Memory B cell (primary cell): ENCODE results near the gene LPP.
"Not testable (repeated sequence)": the region's sequence is repeated elsewhere in the genome, so short reads cannot be mapped to it uniquely, and the experiment has no call there.

ENCODE experiments used
- ATAC-seq: fragments of 150-1000 bp; cut with Tn5 transposase; 2 replicates; pipeline ENCODE4 v1.10.0; 2021; ENCODE audit warnings: low read depth, mild to moderate bottlenecking, moderate library complexity
- DNase-seq, 2 donors: peaks; one replicate each; pipeline ENCODE4 v3.0.0; 2022; ENCODE audit warnings: low spot score in 2 of 2
- H3K27ac Mint-ChIP-seq: one replicate; pipeline ENCODE4 v1.8.0; 2022; ENCODE audit warnings: mild to moderate bottlenecking, moderate library complexity, mixed read lengths
- H3K27me3 Mint-ChIP-seq: one replicate; pipeline ENCODE4 v1.8.0; 2022; ENCODE audit warnings: mixed read lengths
- H3K36me3 Mint-ChIP-seq: one replicate; pipeline ENCODE4 v1.8.0; 2022; ENCODE audit warnings: mild to moderate bottlenecking, mixed read lengths
- H3K4me1 Mint-ChIP-seq: one replicate; pipeline ENCODE4 v1.8.0; 2022; ENCODE audit warnings: mixed read lengths
- H3K4me3 Mint-ChIP-seq: one replicate; pipeline ENCODE4 v1.8.0; 2022; ENCODE audit warnings: mild to moderate bottlenecking, moderate library complexity, mixed read lengths
- H3K9me3 Mint-ChIP-seq: one replicate; pipeline ENCODE4 v1.8.0; 2022; ENCODE audit warnings: mixed read lengths

The LPP gene

DNA sequence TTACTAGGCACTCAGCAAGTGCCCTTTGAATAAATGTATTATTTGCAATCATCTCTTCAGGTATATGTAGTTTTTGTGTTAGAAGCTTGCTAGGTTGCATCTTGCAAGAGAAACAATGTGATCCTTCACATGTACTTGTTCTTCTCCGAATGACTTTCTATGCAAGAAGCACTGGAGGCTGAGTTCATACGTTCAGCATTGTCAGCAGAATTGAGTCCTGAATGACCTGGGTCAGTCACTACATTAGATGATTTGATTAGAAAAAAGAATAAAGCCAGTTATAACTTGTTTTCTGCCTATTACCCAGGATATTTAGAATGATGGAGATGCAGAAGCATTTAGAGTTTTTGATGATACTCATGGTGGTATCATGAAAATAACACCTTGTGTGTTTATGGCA lies 538.7 kb downstream of the LPP start:
- Mint-ChIP-seq H3K4me3 (no peak overlapping the region), H3K4me1 (peaks cover 27% of the 10 kb centered on the region), H3K36me3 (peaks cover 5% of the 10 kb centered on the region), H3K27ac (no peak overlapping the region), H3K27me3 (no peaks in the 10 kb centered on the region), H3K9me3 (no peaks in the 10 kb centered on the region)
- no peak for ATAC-seq
- DNase-seq: no peak

DNA sequence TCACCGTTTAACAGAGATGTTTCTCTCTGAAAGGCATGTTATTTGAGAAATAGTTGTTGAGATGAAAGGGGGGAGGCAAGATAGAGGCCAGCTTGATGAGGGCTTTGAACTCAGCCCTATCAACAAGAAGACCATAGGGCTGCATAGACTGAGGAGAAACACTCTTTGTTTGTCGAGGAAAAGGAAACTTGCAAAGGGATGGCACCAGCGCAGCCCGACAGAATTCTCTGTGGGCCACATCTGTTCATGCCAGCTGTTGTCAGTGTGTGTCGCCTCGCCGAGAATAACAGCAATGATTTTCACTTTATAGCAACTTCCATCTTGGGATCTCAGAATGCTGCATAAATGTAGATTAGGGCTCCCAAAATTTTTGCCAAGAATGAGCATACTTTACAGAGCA lies 539.5 kb downstream of the LPP start:
- H3K36me3 Mint-ChIP-seq: peaks cover 3% of the 10 kb centered on the region

DNA sequence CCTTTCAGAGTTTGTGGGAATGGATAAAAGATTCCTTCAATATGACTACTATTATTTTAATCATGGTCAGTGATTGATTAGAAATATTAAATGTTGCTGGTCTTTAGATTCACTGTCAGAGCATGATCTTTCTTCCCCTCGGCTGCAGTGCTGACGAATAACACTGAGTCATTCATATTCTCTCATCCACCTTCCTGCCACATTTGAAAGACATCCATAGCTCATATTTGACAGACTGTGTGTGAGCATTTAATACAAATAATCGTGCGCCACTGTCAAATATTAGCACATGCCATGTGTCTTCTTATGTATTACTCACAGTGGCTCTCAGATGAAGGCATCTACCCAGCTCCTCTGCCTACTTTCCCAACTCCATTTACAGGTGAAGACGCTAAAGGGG lies 541.3 kb downstream of the LPP start:
- DNase-seq: no peak
- Mint-ChIP-seq H3K27me3 (no peaks in the 10 kb centered on the region), H3K4me1 (peaks cover 33% of the 10 kb centered on the region), H3K36me3 (peaks cover 6% of the 10 kb centered on the region), H3K9me3 (no peaks in the 10 kb centered on the region), H3K27ac (no peak overlapping the region), H3K4me3 (no peak overlapping the region)
- ATAC-seq: no peak

More for the DNA sequence above, 539.5 kb downstream of the LPP start:
- Mint-ChIP-seq H3K27me3 (no peaks in the 10 kb centered on the region), H3K27ac (peak overlapping the region; percentile 74), H3K4me1 (peaks cover 27% of the 10 kb centered on the region), H3K4me3 (peak overlapping the region; percentile 32), H3K9me3 (no peaks in the 10 kb centered on the region)
- DNase-seq (no peak), ATAC-seq (no peak)

DNA sequence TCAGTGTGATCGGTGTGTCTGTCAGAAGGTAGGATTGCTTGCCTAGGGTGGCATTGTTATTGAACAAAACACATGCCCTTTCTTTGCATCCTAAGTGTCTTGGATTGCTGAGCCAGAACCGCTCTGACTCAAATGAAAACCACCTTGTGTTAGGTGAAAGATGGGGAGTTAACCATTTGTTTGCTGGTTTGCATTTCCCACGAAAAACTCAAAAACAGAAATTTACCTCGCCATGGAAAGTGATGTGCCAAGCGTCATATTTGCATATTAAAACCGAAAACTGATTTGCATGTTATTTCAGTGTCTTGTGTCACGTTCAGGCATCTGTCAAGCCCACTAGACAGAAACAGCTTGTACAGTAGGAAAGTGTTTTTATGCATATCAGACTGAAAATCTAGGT lies 543.2 kb downstream of the LPP start:
- no peaks in the 10 kb centered on the region for H3K9me3 Mint-ChIP-seq
- DNase-seq (no peak), ATAC-seq (peak; percentile 89)
- H3K27ac Mint-ChIP-seq: no peak overlapping the region
- no peaks in the 10 kb centered on the region for H3K27me3 Mint-ChIP-seq
- H3K4me1 Mint-ChIP-seq: peaks cover 31% of the 10 kb centered on the region
- peaks cover 6% of the 10 kb centered on the region for H3K36me3 Mint-ChIP-seq
- peak overlapping the region; percentile 44 for H3K4me3 Mint-ChIP-seq

DNA sequence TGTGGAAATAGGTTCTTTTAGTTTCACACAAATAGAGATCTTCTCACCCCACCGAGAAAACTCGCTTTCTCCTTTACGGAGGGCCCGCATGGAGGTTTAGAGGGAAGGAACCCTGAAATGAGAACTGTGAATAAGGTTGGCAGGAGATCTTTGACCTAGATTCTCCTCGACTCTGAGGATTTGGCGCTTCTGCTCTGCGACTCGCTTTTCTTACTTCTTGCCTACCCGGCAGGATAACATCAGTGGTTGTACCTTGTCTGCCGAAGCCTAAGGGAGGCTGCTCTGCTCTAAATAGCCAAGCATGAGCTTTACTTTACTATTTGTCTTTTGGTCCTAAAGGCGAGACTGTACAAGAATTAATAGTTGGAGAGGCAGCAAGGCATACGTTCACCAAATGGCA lies 544.5 kb downstream of the LPP start:
- H3K4me3 Mint-ChIP-seq: no peak overlapping the region

DNA sequence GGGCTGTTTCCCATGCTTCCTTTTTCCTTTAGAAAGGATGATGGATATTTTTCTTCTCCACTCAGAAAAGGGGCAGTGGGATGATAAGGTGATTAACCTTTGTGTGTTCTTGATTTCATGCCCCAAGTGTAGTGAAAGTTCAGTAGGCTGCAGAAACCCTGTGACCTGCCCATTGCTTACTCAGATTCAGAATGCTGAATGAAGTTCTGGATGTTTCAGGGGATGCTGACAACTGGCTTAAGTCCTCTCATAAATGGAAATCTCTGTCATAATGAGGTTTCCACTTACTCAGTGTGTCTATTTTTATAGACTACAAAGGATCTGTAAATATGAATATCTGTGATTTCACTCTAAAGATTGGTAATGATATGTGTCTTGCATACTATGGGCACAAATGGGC lies 546.5 kb downstream of the LPP start:
- peaks cover 10% of the 10 kb centered on the region for H3K36me3 Mint-ChIP-seq
- no peak for ATAC-seq
- no peaks in the 10 kb centered on the region for H3K9me3 Mint-ChIP-seq
- peaks cover 24% of the 10 kb centered on the region for H3K4me1 Mint-ChIP-seq
- no peak overlapping the region for H3K27ac Mint-ChIP-seq
- H3K4me3 Mint-ChIP-seq: no peak overlapping the region
- no peak for DNase-seq
- no peaks in the 10 kb centered on the region for H3K27me3 Mint-ChIP-seq

More for the DNA sequence above, 544.5 kb downstream of the LPP start:
- Mint-ChIP-seq H3K9me3 (no peaks in the 10 kb centered on the region), H3K4me1 (peaks cover 22% of the 10 kb centered on the region), H3K27me3 (no peaks in the 10 kb centered on the region), H3K36me3 (peaks cover 6% of the 10 kb centered on the region), H3K27ac (no peak overlapping the region)
- no peak for ATAC-seq
- no peak for DNase-seq

DNA sequence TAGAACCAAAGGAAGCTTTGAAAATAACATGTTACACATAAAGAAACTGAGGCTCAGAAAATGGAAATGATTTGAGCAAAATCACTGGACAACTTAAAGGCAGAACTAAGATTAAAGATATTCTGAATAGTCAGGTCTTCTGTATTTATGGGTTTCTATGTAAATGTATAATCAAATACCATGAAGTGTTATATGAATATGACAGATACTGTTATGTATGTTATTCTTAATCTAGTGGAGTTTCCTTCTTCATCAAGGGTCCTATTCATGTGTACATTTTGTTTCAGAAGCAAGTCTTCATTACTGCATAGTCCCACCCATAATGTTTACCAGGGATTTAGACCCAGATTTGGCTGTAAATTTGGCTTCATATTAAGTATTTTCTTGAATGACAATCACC lies 547.0 kb downstream of the LPP start:
- DNase-seq (no peak), ATAC-seq (no peak)
- H3K27ac Mint-ChIP-seq: no peak overlapping the region
- H3K4me3 Mint-ChIP-seq: no peak overlapping the region
- no peaks in the 10 kb centered on the region for H3K9me3 Mint-ChIP-seq
- H3K4me1 Mint-ChIP-seq: peaks cover 24% of the 10 kb centered on the region
- peaks cover 12% of the 10 kb centered on the region for H3K36me3 Mint-ChIP-seq
- H3K27me3 Mint-ChIP-seq: no peaks in the 10 kb centered on the region

DNA sequence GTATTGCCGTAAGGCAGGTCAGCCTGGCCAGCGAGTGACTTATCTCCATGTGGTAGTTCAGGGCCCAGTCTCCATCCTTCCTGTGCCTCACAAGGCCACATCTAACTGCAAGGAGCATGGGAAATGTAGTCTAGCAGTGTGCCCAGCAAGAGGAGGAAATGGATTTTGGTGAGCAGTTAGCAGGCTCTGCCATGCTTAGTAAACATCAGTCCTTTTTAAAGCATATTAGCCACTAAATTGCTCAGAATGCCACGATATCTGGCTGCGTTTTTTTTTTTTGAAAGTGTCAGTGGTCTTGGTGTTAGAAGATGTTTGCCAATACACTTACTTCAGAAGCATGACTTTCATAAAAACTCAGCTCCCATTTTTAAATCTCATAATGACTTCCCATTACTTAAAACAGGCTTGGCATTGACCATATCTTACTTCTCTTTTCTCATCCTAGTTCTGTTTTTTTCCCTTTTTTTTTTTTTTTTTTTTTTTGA lies 547.6 kb downstream of the LPP start:
- H3K4me3 Mint-ChIP-seq: no peak overlapping the region
- ATAC-seq (no peak), DNase-seq (no peak)
- peaks cover 24% of the 10 kb centered on the region for H3K4me1 Mint-ChIP-seq
- H3K27ac Mint-ChIP-seq: no peak overlapping the region
- peaks cover 13% of the 10 kb centered on the region for H3K36me3 Mint-ChIP-seq
- no peaks in the 10 kb centered on the region for H3K9me3 Mint-ChIP-seq
- no peaks in the 10 kb centered on the region for H3K27me3 Mint-ChIP-seq

DNA sequence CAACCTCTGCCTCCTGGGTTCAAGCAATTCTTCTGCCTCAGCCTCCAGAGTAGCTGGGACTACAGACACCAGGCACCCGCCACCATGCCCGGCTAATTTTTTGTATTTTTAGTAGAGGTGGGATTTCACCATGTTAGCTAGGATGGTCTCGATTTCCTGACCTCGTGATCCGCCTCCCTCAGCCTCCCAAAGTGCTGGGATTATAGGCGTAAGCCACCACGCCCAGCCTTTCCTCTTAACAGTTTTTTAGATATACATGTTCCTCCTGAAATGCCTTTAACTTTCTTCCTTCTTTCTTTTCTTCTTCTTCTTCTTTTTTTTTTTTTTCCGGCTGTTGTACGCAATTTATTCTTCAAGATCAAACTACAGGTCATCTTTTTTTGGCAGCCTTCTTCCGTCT lies 548.1 kb downstream of the LPP start:
- not testable (repeated sequence) for H3K4me3 Mint-ChIP-seq, H3K27me3 Mint-ChIP-seq, H3K9me3 Mint-ChIP-seq, DNase-seq, ATAC-seq, H3K27ac Mint-ChIP-seq
- H3K36me3 Mint-ChIP-seq: peaks cover 13% of the 10 kb centered on the region
- peaks cover 22% of the 10 kb centered on the region for H3K4me1 Mint-ChIP-seq

DNA sequence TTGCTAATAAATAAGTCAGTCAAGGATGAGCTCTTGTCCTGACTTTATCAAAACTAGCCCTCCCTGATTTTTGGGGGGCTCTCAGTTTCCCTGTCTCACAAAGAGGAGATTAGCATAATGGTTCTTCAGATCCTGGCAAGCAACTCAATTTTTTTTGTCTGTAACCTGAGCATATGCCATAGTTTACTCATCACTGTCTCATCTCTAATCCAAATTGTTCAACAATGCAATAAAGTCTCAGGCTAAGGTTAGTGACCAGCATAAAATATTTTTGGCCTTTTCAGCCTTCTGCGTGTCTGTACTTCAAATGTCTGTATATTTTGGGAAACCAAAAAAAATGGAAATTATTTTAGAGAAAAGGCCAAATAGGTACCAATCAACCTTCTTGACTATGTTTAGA lies 552.2 kb downstream of the LPP start:
- H3K36me3 Mint-ChIP-seq: peaks cover 19% of the 10 kb centered on the region
- H3K27me3 Mint-ChIP-seq: no peaks in the 10 kb centered on the region
- ATAC-seq (no peak), DNase-seq (no peak)
- H3K27ac Mint-ChIP-seq: no peak overlapping the region
- H3K4me1 Mint-ChIP-seq: peaks cover 11% of the 10 kb centered on the region
- no peak overlapping the region for H3K4me3 Mint-ChIP-seq
- no peaks in the 10 kb centered on the region for H3K9me3 Mint-ChIP-seq

DNA sequence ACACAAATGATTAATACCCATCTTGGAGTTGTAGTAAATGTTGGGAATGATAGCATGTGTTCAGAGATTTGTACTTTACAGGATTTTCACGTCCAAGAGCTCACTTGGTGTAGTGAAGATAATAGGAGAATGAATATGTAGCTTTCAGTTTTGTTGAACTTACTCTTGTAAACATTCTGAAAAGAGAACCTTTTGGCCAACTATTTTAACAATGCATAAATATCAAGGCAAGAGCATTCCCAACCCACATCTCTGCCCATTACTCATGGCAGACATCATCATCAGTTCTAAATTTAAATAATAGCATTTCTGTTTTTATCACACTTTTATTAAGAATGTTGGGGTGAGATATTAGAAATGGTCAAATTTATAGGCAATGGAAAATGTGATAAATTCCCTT lies 552.6 kb downstream of the LPP start:
- Mint-ChIP-seq H3K4me1 (peaks cover 10% of the 10 kb centered on the region), H3K27ac (no peak overlapping the region), H3K36me3 (peaks cover 19% of the 10 kb centered on the region), H3K9me3 (no peaks in the 10 kb centered on the region), H3K27me3 (no peaks in the 10 kb centered on the region), H3K4me3 (no peak overlapping the region)
- DNase-seq: no peak
- ATAC-seq: no peak

DNA sequence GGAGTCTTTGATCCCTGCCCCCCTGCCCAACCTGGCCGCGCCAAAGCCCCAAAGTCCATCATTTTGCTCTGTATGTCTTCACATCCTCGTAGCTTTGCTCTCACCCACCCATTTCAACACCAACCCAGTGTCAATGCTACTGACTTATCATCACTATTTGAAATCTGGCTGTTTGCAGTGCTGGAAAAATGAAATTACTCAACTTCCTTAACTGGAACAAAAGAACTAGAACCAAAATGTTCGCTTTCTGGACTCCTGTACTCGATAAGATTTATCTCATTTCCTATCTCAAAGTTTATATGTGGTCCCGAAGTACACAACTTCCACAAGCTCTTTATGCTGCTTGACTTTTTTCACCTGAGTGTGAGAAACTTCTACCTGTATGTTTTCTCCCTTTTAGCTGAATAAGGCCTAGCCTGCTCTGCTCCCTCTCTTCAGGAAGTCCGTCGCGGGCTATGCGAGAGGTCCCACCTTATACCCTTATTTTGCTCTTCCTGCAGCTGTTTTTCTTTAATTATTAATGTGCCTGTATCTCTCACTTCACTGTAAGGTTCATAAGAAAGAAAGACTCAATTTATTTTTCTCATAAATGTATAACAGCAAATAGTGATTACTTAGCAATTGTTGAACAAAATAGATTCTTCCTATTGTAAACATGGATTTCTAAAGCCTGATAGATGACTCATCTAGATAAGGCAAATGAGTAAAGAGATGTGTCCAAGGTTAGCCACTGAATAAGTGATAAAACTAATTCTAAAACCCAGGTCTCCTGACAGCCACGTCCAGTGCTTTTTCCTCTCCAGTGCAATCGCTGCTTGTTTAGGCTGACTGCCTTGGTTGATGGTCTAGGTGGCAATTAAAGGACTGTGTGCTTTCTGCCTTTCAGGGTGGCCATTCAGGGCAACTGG lies 553.7 kb downstream of the LPP start:
- Mint-ChIP-seq H3K9me3 (no peaks in the 10 kb centered on the region), H3K27me3 (no peaks in the 10 kb centered on the region), H3K27ac (no peak overlapping the region), H3K4me1 (peaks cover 18% of the 10 kb centered on the region), H3K36me3 (peaks cover 17% of the 10 kb centered on the region), H3K4me3 (no peak overlapping the region)
- ATAC-seq (no peak), DNase-seq (no peak)

DNA sequence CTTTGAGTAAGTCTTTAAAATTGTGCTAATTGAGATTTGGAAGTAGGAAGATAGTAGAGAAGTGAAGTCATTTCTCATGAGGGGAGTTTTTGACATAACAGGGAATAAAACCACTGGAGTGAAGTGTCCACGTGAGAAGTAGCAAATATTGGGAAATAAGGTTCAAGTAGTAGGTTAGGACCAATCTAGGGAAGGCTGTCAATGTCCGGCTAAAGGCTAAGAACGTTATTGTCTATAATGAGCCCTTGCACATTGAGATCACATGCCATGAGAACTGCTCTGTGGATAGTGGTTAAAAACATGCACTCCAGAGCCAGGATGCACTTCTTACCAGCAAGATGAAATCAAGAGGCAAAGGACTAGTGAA lies 557.9 kb downstream of the LPP start:
- no peak for DNase-seq
- Mint-ChIP-seq H3K27me3 (no peaks in the 10 kb centered on the region), H3K36me3 (peaks cover 9% of the 10 kb centered on the region), H3K4me3 (no peak overlapping the region), H3K27ac (peak overlapping the region; percentile 33), H3K4me1 (peaks cover 17% of the 10 kb centered on the region), H3K9me3 (no peaks in the 10 kb centered on the region)
- no peak for ATAC-seq

DNA sequence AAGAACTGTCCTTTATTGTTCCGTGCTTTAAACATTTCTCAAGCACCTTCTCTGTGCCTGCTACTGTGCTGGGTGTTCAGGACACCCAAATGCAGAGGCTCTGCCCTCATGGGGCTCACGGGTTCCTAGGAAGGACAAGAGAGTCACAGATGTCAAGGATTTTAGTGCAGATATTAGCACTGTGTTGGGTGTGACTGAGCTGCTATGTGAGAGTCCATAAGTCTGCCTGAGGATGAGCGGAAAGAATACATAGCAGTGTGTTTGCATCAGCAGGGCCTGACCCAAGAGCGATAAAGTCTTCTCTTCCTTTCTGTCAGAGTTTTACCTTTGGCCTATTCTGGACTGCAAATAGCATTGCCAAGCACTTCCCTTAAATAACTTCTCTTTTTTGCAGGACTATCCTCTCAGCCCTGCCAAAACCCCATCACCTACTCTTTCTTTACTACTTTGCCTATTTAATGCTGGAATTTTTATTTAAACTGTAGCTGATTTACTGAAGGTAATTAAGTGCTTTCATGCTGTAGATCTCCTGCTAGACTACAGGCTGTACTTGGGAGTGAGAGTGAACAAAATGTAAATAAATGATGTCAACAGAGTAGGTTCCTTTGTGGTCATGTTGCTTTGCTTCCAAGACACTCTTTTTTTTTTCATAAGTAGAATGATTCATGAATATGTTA lies 558.4 kb downstream of the LPP start:
- H3K36me3 Mint-ChIP-seq: peaks cover 11% of the 10 kb centered on the region
- H3K27ac Mint-ChIP-seq: peak overlapping the region; percentile 45
- ATAC-seq: peak; percentile 77
- peaks cover 17% of the 10 kb centered on the region for H3K4me1 Mint-ChIP-seq
- no peaks in the 10 kb centered on the region for H3K9me3 Mint-ChIP-seq
- no peaks in the 10 kb centered on the region for H3K27me3 Mint-ChIP-seq
- no peak for DNase-seq
- H3K4me3 Mint-ChIP-seq: no peak overlapping the region
